HG03135 (cell line): Measurements from ENCODE around the gene IL19.
"Not testable (repeated sequence)": the region's sequence is repeated elsewhere in the genome, so short reads cannot be mapped to it uniquely, and the experiment has no call there.

Source experiments
- ATAC-seq: cut with Tn5 transposase; IDR thresholded peaks from one replicate; pipeline ENCODE4 v1.9.1; 2021; ENCODE audit warnings: mild to moderate bottlenecking, moderate library complexity; ENCODE audit not compliant: unreplicated experiment

Gene IL19

GRCh38 chr1:206852662-206853061 is 82.1 kb downstream of the IL19 start:
- not testable (repeated sequence) for ATAC-seq

- not testable (repeated sequence) for ATAC-seq
Observed at GRCh38 chr1:206853696-206854095, 83.1 kb downstream of the IL19 start.

- no peak for ATAC-seq
Observed at GRCh38 chr1:206854401-206855129, 84.0 kb downstream of the IL19 start.

- no peak for ATAC-seq
Observed at GRCh38 chr1:206855859-206856258, 85.3 kb downstream of the IL19 start.

- no peak for ATAC-seq
Observed at GRCh38 chr1:206856674-206857464, 86.3 kb downstream of the IL19 start.

- ATAC-seq, result no peak
Observed at GRCh38 chr1:206859082-206859521, 88.5 kb downstream of the IL19 start.

- no peak for ATAC-seq
Observed at GRCh38 chr1:206860165-206860564, 89.6 kb downstream of the IL19 start.

- ATAC-seq, result no peak
Observed at GRCh38 chr1:206863266-206863665, 92.7 kb downstream of the IL19 start.

GRCh38 chr1:206864939-206865671 is 94.5 kb downstream of the IL19 start, which contains the start of gene IL20:
Gene IL20 (plus strand): TSS chr1:206865623. CDS start chr1:206865853, 230 bp downstream.
- no peak for ATAC-seq

- no peak for ATAC-seq
Observed at GRCh38 chr1:206866062-206866461, 95.5 kb downstream of the IL19 start.

- no peak for ATAC-seq
Observed at GRCh38 chr1:206867239-206867638, 96.7 kb downstream of the IL19 start.

- no peak for ATAC-seq
Observed at GRCh38 chr1:206867716-206868115, 97.1 kb downstream of the IL19 start.

GRCh38 chr1:206868264-206868663 is 97.7 kb downstream of the IL19 start:
- no peak for ATAC-seq

- ATAC-seq, result no peak
Observed at GRCh38 chr1:206872139-206872538, 101.6 kb downstream of the IL19 start.

- ATAC-seq, result no peak
Observed at GRCh38 chr1:206873603-206874188, 103.1 kb downstream of the IL19 start.

GRCh38 chr1:206875752-206876377 is 105.3 kb downstream of the IL19 start:
- ATAC-seq, result no peak

- no peak for ATAC-seq
Observed at GRCh38 chr1:206878456-206878855, 107.9 kb downstream of the IL19 start.

GRCh38 chr1:206880314-206880713 is 109.7 kb downstream of the IL19 start:
- no peak for ATAC-seq

GRCh38 chr1:206882555-206882954 is 112.0 kb downstream of the IL19 start:
- no peak for ATAC-seq

GRCh38 chr1:206883160-206883559 is 112.6 kb downstream of the IL19 start:
- ATAC-seq, result no peak

- no peak for ATAC-seq
Observed at GRCh38 chr1:206883876-206884275, 113.3 kb downstream of the IL19 start.
